NCI-H146 treated with DMSO at 0.1 percent for 48 hours (cell line): Measurements from ENCODE around the gene PDE6A.
A peak's percentile ranks its signal among the peaks of the same experiment; 100 is the strongest.

Experiments
- DNase-seq: peaks from one replicate; lab custom pipeline; 2025; ENCODE audit not compliant: unreplicated experiment; lab: John Stamatoyannopoulos, UW

Gene PDE6A

DNA sequence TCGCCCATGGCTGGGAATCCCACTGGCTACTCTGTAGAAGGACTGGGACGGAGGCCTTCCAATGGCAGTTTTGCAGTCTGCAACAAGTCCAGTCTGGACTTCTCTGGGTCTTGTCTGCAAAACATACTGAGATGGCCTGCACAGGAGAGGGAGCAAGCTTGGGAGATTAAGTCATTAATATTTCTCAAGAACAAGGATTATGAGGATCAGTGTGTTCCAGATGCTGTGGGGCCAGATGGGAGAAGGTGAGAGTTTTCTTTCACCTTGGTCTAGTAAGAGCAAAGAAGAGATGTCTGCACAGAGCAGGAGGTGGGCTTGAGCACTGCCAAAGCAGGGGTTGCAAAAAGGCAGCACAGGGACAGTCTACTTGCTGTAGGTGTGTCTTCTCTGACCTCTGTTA lies at the start of gene PDE6A:
Gene PDE6A, minus strand, starts transcription at position 128 of the 400 bp plus-strand sequence. Its CDS starts 120 bp downstream, at position 8.
- no peak for DNase-seq

DNA sequence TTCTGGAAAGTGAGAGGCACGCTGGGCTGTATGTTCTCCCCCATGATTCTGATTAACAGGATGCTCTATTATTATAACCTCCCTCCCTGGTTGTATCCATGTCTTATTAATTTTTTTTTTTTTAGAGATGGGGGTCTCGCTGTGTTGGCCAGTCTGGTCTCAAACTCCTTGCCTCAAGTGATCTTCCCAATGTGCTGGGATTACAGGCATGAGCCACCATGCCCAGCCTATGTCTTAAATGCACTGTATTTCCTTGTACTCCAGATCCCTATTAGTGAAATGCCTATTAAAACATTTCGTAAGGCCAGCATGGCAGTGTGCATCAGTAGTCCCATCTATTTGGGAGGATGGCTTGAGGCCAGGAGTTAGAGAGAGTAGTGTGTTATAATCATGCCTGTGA lies 48.9 kb upstream of the PDE6A start:
- DNase-seq: no peak

DNA sequence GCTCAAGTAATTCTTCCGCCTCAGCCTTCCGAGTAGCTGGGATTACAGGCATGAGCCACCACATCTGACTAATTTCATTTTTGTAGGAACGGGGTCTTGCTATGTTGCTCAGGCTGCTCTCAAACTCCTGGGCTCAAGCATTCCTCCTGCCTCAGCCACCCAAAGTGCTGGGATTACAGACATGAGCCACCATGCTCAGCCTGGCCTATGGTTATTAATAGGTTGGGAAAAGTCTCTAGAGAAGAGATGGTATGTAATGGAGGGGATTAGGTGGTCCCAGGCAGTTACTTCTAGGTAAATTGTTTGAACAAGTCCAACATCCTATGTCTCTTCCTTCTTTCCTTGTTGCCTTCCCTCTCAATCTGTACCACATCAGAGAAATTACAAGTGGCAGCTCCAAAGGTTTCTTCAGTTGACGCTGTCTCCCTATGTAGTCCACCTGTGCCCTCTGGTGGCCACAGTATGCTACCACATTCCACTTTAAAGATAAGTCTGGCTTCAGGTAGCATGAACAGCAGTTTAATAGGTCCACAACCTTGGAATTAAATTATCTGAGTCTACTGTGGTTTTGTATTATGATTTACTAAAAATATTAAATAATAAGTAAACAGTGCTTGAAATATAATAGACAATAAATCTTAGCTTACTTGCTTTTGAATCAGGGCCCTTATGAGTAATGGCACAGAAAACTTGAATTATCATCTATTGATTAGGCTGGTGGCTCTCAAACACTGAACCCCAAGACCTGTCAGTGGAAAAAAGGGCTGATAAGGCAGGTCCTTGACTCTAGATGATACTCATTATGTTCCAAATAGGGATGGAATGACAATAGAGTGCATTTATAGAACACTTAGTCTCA lies 46.2 kb upstream of the PDE6A start:
- DNase-seq: peak; percentile 41

DNA sequence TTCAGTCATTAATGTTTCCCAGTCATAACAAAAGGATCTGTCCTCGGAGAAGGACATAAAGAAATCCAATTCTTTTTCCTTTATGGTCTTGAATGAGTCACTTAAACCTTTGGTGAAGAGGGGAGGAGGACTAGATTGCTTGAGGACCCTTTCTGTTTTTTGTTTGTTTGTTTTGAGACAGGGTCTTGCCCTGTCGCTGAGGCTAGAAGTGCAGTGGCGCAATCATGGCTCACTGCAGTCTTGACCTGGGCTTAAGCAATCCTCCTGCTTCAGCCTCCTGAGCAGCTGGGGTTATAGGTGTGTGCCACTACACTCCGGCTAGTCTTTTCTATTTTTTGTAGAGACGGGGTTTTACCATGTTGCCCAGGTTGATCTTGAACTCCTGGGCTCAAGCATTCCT lies 43.5 kb upstream of the PDE6A start:
- no peak for DNase-seq

DNA sequence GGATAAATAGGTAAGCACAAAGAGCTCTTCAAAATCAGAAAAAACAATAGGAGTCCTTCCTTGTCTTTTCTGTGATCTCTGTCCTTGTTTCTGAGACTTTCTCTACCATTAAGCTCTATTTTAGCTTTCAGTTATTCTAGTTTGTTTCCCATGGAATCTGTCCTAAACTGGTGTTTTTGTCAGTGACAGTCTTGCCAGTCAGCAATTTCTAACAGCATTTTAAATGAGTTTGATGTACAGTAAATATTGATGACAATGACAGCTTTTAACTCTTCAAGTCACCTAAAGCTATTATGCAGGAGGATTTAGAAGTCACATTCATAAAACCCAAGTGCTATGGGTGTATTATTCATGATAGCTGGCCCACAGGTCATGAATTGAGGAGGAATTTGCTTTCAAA lies 37.9 kb upstream of the PDE6A start:
- DNase-seq: no peak

DNA sequence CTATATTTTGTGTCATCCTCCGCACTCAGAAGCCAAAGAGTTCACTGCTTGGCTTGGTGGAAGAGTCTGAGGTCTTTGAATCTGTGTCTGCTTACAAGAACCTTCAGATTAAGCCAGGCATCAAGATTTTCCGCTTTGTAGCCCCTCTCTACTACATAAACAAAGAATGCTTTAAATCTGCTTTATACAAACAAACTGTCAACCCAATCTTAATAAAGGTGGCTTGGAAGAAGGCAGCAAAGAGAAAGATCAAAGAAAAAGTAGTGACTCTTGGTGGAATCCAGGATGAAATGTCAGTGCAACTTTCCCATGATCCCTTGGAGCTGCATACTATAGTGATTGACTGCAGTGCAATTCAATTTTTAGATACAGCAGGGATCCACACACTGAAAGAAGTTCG lies 36.6 kb upstream of the PDE6A start:
- no peak for DNase-seq

DNA sequence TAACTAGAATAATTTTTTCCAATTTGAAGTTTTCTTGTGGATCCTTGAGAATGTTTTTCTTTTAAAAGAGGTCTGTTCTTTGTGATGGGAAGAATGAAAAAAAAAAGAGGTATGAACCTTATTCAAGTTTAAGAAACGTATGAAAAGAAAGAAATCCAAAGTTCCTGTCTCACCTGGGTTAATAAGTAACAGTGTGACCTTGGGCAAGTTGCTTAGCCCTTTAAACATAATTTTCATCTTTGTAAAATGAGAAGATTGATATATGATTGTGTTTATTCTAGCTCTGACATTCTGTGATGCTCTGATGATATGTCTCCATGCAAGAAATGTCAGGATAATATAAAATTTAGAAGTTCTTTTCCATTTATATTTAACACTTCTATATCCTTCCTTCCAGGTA lies 35.3 kb upstream of the PDE6A start:
- DNase-seq: no peak

DNA sequence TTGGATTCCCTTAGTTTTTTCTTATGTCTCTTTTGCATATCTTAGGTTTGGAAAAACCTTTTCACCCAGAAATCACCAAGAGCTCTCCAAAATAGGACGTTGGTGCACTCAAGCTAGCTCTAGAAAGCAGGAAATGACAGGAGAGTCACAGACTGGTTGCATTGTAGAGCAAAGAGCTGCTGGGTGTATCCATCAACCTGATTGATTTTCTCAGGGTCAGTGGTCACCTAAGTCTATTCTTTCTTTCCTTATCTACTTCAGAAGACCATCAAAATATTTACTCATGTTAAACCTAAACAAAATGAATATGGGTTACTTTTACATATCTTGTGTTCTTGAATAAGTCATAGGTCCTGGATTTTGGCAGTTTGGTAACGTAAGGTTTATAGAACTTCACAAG lies 30.8 kb upstream of the PDE6A start:
- DNase-seq: no peak

DNA sequence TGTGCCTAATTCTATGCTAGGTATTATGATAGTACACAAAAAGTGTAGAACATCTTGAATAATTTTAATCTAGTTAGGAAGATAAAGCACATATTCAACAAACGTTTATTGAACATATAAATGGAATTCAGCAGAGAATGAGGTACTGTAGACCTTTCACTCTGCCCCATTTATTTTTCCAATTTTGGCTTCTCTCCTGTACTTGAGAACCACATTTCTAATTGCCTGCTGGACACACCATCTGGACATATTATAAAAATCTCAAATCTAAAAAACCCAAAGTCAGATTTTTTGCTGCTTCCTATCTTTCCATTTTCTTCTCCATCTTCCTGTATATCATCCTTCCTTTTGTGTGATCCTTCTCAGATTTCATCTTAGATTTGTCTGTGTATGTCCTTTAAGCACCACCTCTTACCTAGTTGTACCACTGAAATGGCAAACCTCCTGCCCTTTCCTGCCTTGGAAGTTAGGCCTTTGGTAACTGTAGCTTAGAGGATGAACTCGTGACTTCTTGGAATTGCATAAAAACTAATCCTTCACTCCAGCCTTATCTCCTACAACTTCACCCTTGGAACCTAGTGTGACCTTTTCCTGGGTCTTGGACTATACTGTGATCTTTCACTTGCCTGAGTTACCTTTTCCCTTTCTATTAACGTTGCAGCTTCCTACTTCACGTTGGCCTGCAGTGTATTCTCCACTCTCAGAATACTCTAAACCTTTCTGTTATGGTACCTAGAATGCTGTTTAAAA lies 24.8 kb upstream of the PDE6A start:
- no peak for DNase-seq

DNA sequence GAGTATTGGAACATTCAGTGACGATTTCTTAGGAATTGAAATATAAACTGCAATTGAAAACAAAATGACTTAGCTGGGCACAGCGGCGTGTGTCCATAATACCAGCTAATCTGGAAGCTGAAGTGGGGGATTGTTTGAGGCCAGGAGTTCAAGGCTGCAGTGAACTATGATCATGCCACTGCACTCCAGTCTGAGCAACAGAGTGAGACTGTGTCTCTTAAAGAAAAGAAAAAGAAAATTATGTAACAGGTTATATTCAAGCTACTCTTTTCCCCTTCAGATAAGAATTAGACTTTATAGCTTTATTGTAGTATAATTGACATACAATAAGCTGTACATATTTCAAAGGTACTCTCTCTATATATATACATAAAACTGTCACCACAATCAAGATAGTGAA lies 22.4 kb upstream of the PDE6A start:
- no peak for DNase-seq

DNA sequence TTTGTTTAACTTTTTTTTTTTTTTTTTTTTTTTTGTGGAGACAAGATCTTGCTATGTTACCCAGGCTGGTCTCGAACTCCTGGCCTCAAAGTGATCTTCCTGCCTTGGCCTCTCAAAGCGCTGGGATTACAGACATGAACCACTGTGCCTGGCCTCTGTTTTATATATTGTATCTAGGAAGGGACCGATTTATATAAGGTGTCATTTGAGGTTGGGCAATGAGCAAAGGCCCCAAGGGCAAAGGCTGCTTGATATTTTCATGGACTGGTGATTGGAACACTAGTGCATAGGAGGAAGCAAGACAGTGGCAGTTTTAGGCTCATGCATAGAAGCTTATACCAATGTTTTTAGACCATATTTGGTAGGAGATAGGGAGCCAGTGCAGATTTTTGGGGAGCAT lies 19.1 kb upstream of the PDE6A start:
- no peak for DNase-seq

DNA sequence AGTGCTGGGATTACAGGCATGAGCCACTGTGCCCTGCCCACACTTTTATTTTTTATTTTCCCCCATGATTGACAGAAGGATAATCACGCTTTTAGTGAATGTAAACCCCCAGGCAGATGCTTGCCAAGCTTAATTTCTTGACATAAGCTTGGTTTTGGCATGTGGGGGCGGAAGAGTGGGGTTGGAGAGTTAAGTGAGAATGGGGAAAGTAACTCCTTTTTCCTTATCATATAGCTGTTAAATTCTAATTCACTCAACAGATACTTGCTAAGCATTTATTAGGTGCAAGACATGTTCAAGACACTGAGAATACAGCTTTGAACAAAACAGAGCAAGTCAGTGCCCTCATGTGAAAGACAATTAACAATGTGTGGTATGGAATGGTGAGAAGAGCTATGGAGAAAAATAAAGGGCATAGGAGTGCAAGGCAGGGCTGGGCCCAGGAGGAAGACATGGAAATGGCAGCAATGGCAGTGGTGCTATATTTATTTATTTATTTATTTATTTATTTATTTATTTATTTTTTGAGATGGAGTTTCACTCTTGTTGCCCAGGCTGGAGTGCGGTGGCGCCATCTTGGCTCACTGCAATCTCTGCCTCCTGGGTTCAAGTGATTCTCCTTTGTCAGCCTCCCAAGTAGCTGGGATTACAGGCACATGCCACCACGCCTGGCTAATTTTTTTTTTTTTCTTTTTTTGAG lies 18.2 kb upstream of the PDE6A start:
- no peak for DNase-seq

DNA sequence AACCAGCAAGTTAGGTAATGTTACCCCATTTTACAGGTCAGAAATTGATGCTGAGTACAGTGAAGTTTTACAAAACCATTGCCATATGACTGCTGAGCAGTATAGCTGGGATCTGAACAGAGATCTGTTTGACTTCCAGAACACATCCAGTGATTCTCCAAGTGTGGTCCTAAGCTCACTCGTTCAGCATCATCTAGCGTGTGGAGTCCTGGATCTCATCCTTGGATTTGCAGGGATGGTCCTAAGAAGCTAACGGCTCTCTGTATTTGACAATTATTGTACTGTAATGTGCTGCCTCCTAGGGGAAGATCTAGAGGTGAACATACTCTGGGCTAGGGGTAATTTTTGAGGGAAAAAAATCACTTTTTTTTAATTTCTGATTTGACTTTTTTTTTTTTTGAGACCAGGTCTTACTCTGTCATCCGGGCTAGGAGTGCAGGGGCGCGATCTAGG lies 17.4 kb upstream of the PDE6A start:
- DNase-seq: no peak

DNA sequence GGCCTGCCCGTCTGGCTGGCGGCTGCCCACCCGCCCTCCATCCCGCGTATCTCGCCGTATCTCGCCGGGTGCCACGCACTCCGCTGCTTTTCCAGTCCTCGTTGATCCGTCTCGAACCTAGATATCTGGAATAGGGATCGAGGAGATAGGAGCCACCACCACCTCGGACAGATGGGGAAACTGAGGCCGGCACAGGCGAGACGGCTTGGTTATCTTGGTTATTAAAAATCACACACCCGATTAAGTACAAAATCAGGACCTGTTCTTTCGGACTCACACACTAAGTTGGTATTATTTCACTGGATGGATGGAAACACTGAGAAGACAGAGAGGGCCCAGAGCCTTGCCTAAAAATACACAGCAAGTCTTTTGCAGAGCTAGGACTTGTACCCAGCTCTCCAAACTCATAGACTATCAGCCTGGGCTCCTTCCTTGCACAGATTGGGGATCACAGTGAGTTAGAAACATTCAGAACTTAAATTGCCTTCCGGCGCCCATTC lies 16.6 kb upstream of the PDE6A start:
- no peak for DNase-seq

DNA sequence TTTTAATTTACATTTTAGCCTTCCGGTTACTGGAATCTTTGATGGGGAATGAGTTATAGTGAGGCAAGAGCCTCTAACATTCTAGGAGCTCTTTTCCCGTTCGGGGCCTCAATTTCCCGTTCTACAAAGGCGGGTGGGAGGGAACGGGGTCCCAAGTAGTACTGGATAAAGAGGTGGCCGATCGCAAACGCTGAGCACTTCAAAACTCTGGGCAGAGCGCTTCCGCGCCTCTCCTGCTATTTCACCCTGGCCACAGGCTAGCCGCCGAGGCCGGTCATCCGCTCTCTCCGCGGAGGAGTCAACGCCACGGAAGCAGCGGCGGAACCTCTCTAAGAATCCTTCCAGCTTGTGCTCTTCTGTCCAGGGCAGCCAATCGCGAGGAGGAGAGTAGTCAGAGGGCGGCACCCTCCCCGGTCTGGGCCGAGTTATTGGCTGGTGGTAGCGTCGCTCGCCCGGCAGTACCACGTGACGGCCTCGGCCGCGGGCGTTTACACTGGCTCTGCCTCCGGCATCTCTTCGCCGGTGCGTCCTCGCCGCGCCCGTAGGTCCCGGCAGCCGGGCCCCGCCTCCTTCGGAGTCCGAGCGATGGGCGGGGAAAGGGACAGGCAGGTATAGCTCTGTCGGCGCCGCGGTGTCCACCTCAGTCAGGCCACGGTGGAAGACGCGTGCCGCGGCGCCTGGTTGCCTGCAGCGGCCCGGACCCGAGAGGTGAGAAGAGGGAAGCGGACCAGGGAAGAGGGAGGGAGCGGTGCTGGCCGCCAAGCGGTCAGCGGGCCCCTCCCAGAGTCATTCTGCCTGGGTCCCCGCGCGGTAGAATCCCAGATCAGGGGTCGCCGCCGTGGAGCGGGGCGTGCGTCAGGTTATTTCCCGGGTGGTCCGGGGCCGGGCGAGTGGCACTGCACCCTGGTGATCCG lies 15.9 kb upstream of the PDE6A start, which contains the start of gene SLC26A2:
Gene SLC26A2, plus strand, starts transcription at position 487 of the 914 bp plus-strand sequence. CDS start 16,895 bp downstream, outside the sequence.
- peak; percentile 94 for DNase-seq

DNA sequence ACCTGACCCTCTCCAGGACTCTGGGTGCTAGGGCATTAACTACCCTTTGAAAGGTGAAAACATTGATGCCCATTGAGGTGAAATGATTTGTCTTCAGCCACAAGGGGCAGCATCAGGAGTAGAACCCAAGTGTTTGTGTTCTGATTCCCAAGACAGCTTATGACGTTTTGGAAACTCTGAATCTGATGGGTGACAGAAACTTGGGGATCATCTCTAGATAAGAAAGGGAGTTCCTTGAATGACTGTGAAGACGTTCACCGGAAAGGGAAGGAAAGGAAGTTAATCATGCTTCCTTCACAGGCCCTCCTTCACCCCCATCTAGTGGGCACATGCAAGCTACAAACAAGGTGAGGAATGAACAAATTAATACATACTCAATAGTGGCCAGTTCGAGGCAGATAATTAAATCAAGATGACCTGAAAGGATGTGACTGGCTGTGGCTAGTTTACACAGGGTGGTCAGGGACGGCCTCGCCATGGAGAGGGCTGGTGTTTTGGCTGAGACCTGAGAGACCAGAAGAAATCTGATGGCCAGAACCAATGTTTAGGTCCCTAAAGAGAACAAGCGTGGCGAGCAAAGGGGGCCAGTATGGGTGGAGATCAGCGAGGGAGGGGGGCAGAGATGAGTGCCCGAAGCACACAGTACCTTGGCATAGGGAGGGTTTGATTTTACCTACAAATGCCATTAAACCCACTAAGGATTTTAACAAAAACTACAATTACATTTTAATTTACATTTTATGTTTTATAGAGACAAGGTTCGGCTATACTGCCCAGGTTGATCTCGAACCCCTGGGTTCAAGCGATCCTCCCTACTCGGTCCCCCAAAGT lies 15.0 kb upstream of the PDE6A start:
- DNase-seq: no peak

DNA sequence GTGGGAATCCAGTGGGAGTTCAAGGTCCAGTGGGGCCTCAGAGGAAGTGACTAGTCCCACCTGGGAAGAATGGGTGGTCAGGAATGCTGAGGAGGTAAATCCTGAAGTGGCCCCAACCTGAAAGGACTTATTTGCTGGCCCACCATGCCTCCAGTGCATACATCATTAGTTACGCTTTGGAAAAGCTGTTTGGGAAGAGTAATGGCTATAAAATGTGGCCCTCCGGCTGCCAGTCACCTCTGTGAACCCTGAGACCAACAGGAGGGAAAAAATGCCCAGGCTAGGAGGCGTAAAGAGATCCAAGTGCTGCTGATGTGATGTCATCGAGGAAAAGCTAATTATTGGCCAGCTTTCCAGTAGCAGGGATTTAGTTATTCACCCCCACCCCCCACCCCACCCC lies 13.3 kb upstream of the PDE6A start:
- no peak for DNase-seq

DNA sequence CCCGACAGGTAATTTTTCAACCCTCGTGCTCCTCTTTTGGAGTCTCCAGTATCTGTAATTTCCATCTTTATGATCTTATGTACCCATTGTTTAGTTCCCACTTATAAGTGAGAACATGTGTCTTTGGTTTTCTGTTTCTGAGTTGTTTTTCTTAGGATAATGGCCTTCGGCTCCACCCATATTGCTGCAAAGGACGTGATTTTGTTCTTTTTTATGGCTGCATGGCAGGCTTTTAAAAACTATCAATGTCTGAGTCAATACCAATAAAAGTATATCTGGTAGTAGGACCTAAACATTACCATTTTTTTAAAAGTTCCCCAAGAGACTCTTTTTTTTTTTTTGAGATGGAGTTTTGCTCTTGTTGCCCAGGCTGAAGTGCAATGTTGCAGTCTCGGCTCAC lies 12.1 kb upstream of the PDE6A start:
- no peak for DNase-seq

DNA sequence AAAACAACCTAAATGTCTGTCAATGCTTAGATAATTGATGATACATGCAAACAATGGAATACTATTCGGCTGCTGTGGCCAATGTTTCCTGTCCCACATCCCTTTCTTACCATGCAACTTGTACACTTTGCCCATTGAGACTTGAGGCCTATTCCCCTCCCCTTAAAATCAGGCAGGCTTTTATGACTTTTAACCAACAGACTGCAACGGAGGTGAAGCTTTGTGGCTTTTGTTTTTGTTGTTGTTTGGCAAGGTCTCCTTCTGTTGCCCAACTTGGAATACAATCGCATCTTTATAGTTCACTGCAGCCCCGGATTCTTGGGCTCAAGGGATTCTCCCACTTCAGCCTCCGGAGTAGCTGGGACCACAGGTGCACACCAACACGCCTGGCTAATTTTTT lies 10.2 kb upstream of the PDE6A start:
- no peak for DNase-seq
